ENCODE measurements around the gene CFAP221.

The CFAP221 gene

GRCh38 chr2:119552902-119553301, 8.7 kb downstream of the CFAP221 start:
- no peak for TF ChIP-seq CTCF (IDR thresholded peaks at IDR 0.05; ENCODE audit: insufficient read depth, low read length, poor library complexity, severe bottlenecking)
- TF ChIP-seq EZH2phosphoT487 (conservative IDR thresholded peaks at IDR 0.05; ENCODE audit: low read length), result no peak
- Histone ChIP-seq H3K9ac (ENCODE audit: low read length) (no peak overlapping the region), H3K9me3 (ENCODE audit: insufficient read depth, low read length) (no peaks in the 10 kb centered on the region), H3K27ac (ENCODE audit: low read depth, low read length) (no peak overlapping the region), H3K79me2 (ENCODE audit: insufficient read depth, low read length) (no peaks in the 10 kb centered on the region), H3K9me2 (replicated peaks; ENCODE audit: insufficient read depth, low read length) (no peaks in the 10 kb centered on the region), H3K36me3 (ENCODE audit: low read length) (no peaks in the 10 kb centered on the region), H3K27me3 (ENCODE audit: low read length) (no peaks in the 10 kb centered on the region), H3K4me3 (ENCODE audit: insufficient read depth, low read length, poor library complexity, severe bottlenecking) (no peak overlapping the region), H3K4me2 (ENCODE audit: low read depth, low read length, poor library complexity, severe bottlenecking) (no peak overlapping the region), H3F3A (ENCODE audit: insufficient read depth) (no peaks in the 10 kb centered on the region), H4K20me1 (ENCODE audit: low read depth, low read length) (no peaks in the 10 kb centered on the region), H2AFZ (ENCODE audit: low read depth, low read length, severe bottlenecking) (no peak overlapping the region)

- no peaks in the 10 kb centered on the region for H3K9me2 ChIP-seq (replicated peaks; ENCODE audit: insufficient read depth, low read length)
- no peaks in the 10 kb centered on the region for H3K27me3 ChIP-seq (ENCODE audit: low read length)
- no peaks in the 10 kb centered on the region for H3K79me2 ChIP-seq (ENCODE audit: insufficient read depth, low read length)
- H3K4me2 ChIP-seq (ENCODE audit: low read depth, low read length, poor library complexity, severe bottlenecking), result no peak overlapping the region
- H3K27ac ChIP-seq (ENCODE audit: low read depth, low read length), result no peak overlapping the region
- no peaks in the 10 kb centered on the region for H4K20me1 ChIP-seq (ENCODE audit: low read depth, low read length)
- no peaks in the 10 kb centered on the region for H3F3A ChIP-seq (ENCODE audit: insufficient read depth)
- no peak for TF ChIP-seq CTCF (IDR thresholded peaks at IDR 0.05; ENCODE audit: insufficient read depth, low read length, poor library complexity, severe bottlenecking)
- no peak for TF ChIP-seq EZH2phosphoT487 (conservative IDR thresholded peaks at IDR 0.05; ENCODE audit: low read length)
- H3K9me3 ChIP-seq (ENCODE audit: insufficient read depth, low read length), result no peaks in the 10 kb centered on the region
- no peak overlapping the region for H3K4me3 ChIP-seq (ENCODE audit: insufficient read depth, low read length, poor library complexity, severe bottlenecking)
- no peaks in the 10 kb centered on the region for H3K36me3 ChIP-seq (ENCODE audit: low read length)
- H3K9ac ChIP-seq (ENCODE audit: low read length), result no peak overlapping the region
- no peak overlapping the region for H2AFZ ChIP-seq (ENCODE audit: low read depth, low read length, severe bottlenecking)
These were observed 9.6 kb downstream of the CFAP221 start for GRCh38 chr2:119553687-119554344.

- Histone ChIP-seq H3K4me3 (ENCODE audit: insufficient read depth, low read length, poor library complexity, severe bottlenecking) (no peak overlapping the region), H3K4me2 (ENCODE audit: low read depth, low read length, poor library complexity, severe bottlenecking) (no peak overlapping the region), H4K20me1 (ENCODE audit: low read depth, low read length) (no peaks in the 10 kb centered on the region), H3K9ac (ENCODE audit: low read length) (no peak overlapping the region), H3K9me2 (replicated peaks; ENCODE audit: insufficient read depth, low read length) (no peaks in the 10 kb centered on the region), H3K79me2 (ENCODE audit: insufficient read depth, low read length) (no peaks in the 10 kb centered on the region), H3K36me3 (ENCODE audit: low read length) (no peaks in the 10 kb centered on the region), H3K27ac (ENCODE audit: low read depth, low read length) (no peak overlapping the region), H3K27me3 (ENCODE audit: low read length) (no peaks in the 10 kb centered on the region), H3K9me3 (ENCODE audit: insufficient read depth, low read length) (0 out of 2 replicates have a peak, but pooled peaks cover 3% of the 10 kb centered on the region), H3F3A (ENCODE audit: insufficient read depth) (no peaks in the 10 kb centered on the region), H2AFZ (ENCODE audit: low read depth, low read length, severe bottlenecking) (no peak overlapping the region)
- no peak for TF ChIP-seq EZH2phosphoT487 (conservative IDR thresholded peaks at IDR 0.05; ENCODE audit: low read length)
- TF ChIP-seq CTCF (IDR thresholded peaks at IDR 0.05; ENCODE audit: insufficient read depth, low read length, poor library complexity, severe bottlenecking), result no peak
These were observed 21.2 kb downstream of the CFAP221 start for GRCh38 chr2:119565481-119565880.

Measured in SU-DHL-6 (cell line).